ENCODE data around the gene PPP1R9B.

Gene PPP1R9B

GRCh38 chr17:50094753-50095619 is 55.5 kb downstream of the PPP1R9B start, which contains the start of gene PDK2:
Gene PDK2, plus strand, starts transcription at chr17:50095351. Its CDS starts 85 bp downstream, at chr17:50095436.
- peak within 1 kb of the TSS; percentile 60 for H3K4me3 ChIP-seq (ENCODE audit: low read depth, low read length)
- TF ChIP-seq CTCF (IDR thresholded peaks at IDR 0.05; ENCODE audit: insufficient read depth, low read depth, low read length, missing control alignments) = no peak

DNA sequence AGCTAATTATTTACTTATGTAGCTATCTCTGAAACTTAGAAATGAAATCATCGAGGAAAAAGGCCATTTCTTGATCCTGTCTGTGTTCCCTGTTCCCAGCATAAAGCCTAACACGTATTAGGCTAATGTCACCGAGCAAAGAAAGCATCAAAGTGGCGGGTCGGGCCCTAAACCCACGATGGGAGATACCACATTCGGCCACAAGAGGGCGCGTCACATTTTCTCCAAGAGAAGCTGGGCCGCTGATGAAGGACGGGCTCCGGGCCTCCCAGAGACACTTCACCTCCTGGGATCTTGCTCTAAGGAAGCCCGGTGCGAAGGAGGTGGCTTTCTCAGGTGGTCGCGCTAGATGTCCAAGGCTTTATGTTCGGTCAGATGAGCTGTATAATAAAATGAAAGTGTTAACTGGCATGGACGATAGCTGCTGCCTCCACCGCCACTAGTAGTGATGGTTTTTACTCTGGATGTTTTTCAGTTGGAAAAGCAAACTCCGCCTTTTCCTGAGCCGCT is 56.2 kb downstream of the PPP1R9B start:
- TF ChIP-seq CTCF (IDR thresholded peaks at IDR 0.05; ENCODE audit: insufficient read depth, low read depth, low read length, missing control alignments) = peak; percentile 85
- H3K4me3 ChIP-seq (ENCODE audit: low read depth, low read length) = peak overlapping the region; percentile 53
- peak; percentile 88 for DNase-seq (ENCODE audit: low read depth)

More at GRCh38 chr17:50094753-50095619, 55.5 kb downstream of the PPP1R9B start, which contains the start of gene PDK2:
- DNase-seq (ENCODE audit: low read depth) = peak; percentile 96

DNA sequence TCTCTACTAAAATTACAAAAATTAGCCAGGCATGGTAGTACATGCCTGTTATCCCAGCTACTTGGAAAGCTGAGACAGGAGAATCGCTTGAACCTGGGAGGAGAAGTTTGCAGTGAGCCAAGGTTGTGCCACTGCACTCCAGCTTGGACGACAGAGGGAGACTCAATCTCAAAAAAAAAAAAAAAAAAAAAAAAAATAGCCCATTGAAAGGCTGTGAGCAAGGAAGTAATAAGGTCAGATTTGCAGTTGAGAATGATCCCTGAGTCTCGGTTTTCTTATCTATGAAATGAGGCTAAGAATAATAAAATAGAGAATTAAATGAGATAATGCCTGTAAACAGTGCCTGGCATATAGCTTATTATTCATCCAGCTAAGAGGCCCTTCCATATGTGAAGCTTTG is 56.7 kb downstream of the PPP1R9B start:
- TF ChIP-seq CTCF (IDR thresholded peaks at IDR 0.05; ENCODE audit: insufficient read depth, low read depth, low read length, missing control alignments) = no peak
- H3K4me3 ChIP-seq (ENCODE audit: low read depth, low read length) = no peak overlapping the region
- no peak for DNase-seq (ENCODE audit: low read depth)

DNA sequence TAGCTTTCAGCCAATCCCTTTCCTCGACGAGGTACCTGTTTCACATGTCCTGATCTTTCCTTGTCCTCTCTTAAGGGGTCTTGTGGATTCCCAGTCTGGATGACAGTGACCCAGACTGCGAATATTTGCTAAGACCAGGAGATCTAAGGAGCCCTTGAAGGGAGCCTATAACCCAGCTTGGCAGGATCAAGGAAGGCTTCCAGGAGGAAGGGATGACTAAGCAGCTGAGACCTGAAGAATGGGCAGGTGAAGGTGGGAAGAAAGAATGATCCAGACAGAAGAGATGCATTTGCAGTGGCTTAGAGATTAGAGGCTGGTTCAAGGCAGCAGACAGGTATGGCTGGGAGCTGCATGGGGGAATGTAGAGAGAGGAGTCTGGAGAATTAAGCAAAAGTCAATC is 57.2 kb downstream of the PPP1R9B start:
- no peak for TF ChIP-seq CTCF (IDR thresholded peaks at IDR 0.05; ENCODE audit: insufficient read depth, low read depth, low read length, missing control alignments)
- no peak for DNase-seq (ENCODE audit: low read depth)
- no peak overlapping the region for H3K4me3 ChIP-seq (ENCODE audit: low read depth, low read length)

- H3K4me3 ChIP-seq (ENCODE audit: low read depth, low read length) = no peak overlapping the region
- no peak for TF ChIP-seq CTCF (IDR thresholded peaks at IDR 0.05; ENCODE audit: insufficient read depth, low read depth, low read length, missing control alignments)
- DNase-seq (ENCODE audit: low read depth) = no peak
Observed at GRCh38 chr17:50091918-50092285, 58.6 kb downstream of the PPP1R9B start.

- no peak for DNase-seq (ENCODE audit: low read depth)
- no peak overlapping the region for H3K4me3 ChIP-seq (ENCODE audit: low read depth, low read length)
- no peak for TF ChIP-seq CTCF (IDR thresholded peaks at IDR 0.05; ENCODE audit: insufficient read depth, low read depth, low read length, missing control alignments)
Observed at GRCh38 chr17:50090971-50091917, 59.2 kb downstream of the PPP1R9B start.

Measured in GM12865 (cell line).